Gastroesophageal sphincter (tissue), 3 donors: ENCODE measurements around the gene EVI2A.

Experiments
- CTCF ChIP-seq, 4 experiments: fragments of 200-600 bp in 2 of 4; fragments of 450-650 bp in 2 of 4; sonication (generic) in 1 of 4; IDR thresholded peaks; one replicate each; pipeline ENCODE4 v1.5.1; 2017 to 2019; ENCODE audit warnings: antibody characterized with exemption in 4 of 4, mild to moderate bottlenecking in 2 of 4, moderate library complexity in 2 of 4
- EP300 ChIP-seq: sonication (generic); formaldehyde crosslinking; IDR thresholded peaks from one replicate; pipeline ENCODE4 v1.6.1; 2017; ENCODE audit warnings: antibody characterized with exemption, mild to moderate bottlenecking
- POLR2A ChIP-seq, 2 donors: fragments of 450-650 bp; IDR thresholded peaks; one replicate each; pipeline ENCODE4 v1.6.1; 2017; ENCODE audit warnings: antibody characterized with exemption in 2 of 2, mild to moderate bottlenecking in 2 of 2, moderate library complexity in 1 of 2
- POLR2AphosphoS5 ChIP-seq: sonication (generic); formaldehyde crosslinking; IDR thresholded peaks from one replicate; pipeline ENCODE4 v1.6.1; 2017; ENCODE audit warnings: antibody characterized with exemption

GRCh38 chr17:31274252-31274651 is 47.2 kb downstream of the EVI2A start:
- TF ChIP-seq CTCF (IDR thresholded peaks at IDR 0.05) (no peak), POLR2A (IDR thresholded peaks at IDR 0.05) (no peak), POLR2AphosphoS5 (peak; percentile 8), EP300 (no peak)
